HG02884 (cell line): ENCODE results near the gene TARS1.
"Not testable (repeated sequence)": the region's sequence is repeated elsewhere in the genome, so short reads cannot be mapped to it uniquely, and the experiment has no call there.

ENCODE experiments used
- ATAC-seq: cut with Tn5 transposase; IDR thresholded peaks from one replicate; pipeline ENCODE4 v1.9.1; 2021; ENCODE audit warnings: mild to moderate bottlenecking, moderate library complexity; ENCODE audit not compliant: unreplicated experiment

The TARS1 gene

GRCh38 chr5:33482335-33482734 is 41.6 kb downstream of the TARS1 start:
- ATAC-seq, result no peak

- ATAC-seq, result no peak
These were observed 46.5 kb downstream of the TARS1 start for GRCh38 chr5:33487236-33487635.

DNA sequence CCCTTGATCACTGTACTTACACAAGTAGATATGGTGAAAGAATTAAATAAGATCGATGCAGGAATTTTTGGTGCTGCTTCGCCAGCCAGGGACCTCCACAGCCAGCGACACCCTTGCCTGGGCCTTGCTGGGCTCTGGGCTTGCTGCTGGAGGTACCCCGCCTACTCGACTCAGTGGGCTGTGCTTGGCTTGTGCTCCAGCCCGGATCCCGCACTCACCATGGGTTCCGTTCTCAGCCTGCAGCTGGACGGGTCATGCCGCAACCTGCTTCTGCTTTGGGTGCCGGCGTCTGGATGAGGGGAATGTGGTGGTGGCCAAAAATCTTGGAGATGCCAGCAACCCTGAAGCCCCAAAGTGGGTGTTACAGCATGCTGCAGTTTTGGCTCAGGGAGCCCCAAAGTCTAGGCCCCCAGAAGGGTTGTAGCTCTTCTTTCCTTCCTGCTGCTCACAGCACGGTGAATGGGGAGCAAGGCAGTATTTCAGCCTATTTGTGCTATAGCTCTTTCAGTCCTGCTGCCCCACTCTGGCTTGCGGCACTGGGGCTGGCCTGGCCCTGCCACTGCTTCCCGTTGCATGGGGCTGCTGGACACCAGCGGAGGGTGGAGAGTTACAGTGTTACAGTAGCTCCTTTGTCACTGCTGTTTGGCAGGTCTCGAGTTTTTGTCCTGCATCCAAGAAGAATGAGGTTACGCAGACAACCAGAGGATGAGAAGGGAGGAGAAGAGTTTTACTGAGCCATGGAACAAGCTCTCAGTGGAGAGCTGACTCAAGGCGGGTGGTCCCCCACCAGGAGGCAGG is 48.0 kb downstream of the TARS1 start:
- no peak for ATAC-seq

- no peak for ATAC-seq
These were observed 48.8 kb downstream of the TARS1 start for GRCh38 chr5:33489481-33490067.

DNA sequence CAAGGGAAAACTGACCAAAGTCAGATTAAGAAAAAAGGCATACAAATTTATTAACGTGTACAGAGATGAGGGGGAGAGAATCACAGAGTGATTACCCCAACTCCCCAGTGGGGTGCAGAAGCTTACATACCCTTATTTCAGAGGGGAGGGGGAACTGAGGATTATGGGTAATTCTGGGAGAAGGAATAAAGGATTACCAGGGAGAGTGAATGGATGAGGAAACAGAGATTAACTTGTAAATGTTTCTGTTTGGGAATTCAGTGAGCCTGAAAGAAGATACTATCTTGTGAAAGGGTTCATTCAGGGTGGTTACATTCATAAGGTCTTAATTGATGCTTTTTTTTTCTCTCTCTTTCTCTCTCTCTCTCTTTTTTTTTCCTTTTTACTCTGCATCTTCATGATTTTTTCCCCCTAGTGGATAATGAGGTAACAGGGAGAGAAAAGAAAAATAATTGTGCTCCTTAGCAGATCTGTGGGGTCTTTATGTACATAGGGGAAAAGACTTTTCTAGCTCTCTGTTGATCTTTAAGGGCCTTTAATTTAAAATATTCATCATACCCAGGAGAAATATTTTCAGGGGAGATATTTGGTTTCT is 49.4 kb downstream of the TARS1 start:
- no peak for ATAC-seq

DNA sequence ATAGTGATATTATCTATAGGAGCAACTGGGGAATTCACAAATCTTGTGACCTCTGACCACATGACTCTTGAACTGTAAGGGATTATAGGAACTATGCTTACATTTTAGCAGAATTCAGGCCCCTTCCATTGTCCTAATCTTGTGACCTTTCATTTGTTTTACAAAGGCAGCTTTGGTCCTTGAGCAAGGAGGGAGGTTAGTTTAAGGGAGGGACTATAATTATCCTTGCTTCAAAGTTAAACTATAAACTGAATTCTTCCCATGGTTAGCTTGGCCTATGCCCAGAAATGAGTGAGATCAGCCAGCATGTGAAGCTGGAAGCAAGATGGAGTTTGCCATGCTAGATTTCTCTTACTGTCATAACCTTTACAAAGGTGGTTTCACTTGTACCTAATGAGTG is 51.2 kb downstream of the TARS1 start:
- ATAC-seq, result no peak

DNA sequence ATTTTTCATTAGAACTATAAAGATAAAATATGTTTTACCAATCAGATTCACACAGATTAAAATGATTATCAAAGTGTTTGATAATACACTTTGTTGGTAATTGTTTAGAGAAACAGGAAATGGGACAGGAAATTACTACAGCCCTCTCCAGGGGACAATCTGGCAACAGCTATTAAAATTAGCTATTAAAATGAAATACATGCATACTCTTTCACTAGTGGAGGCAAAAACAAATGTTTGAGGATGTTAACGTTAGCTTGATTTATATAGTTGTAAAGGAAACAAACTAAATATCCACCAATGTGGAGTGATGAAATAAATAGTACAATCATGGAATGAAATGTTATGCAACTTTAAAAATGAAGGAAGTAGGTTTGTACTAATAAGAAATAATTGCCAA is 53.7 kb downstream of the TARS1 start:
- ATAC-seq, result no peak

DNA sequence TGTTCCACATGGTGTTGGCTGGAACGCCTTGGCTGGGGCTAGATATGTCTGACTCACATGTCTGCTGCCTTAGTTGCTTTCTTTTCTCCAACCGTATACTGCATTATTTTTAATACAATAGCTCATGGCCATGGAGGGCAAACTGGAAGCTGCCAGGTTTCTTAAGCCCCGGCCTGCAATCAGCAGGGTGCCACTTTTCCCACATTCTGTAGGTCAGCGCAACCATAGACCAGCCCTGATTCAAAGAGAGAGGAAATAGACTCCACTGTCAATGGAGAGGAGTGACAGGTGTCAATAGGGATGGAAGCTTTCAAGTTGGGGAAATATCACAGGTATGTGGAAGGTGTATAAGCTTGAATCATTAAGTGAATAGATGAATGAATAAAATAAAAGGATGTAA is 60.5 kb downstream of the TARS1 start:
- ATAC-seq, result no peak

DNA sequence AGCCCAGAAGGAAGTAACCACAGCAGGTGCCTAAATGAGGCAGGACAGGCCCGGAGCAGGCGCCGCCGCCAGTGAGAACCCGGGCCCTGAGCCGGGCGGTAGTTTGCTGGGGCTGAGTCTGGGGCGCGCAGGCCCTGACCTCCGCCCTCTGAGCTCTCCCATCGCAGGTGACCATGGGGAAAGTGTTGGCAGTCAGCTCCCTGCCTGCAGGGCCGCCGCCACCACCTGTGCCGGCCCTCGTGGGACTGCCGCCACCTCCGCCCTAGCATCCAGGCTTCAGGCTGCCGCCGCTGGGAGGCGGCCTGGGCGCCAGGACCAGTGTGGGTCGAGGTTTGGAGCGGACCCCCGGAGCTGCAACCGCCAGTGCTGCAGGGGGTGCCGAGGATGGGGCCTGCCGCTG is 61.1 kb downstream of the TARS1 start:
- ATAC-seq, result no peak

GRCh38 chr5:33504570-33504969 is 63.8 kb downstream of the TARS1 start:
- no peak for ATAC-seq

GRCh38 chr5:33507426-33507825 is 66.7 kb downstream of the TARS1 start:
- ATAC-seq, result no peak

DNA sequence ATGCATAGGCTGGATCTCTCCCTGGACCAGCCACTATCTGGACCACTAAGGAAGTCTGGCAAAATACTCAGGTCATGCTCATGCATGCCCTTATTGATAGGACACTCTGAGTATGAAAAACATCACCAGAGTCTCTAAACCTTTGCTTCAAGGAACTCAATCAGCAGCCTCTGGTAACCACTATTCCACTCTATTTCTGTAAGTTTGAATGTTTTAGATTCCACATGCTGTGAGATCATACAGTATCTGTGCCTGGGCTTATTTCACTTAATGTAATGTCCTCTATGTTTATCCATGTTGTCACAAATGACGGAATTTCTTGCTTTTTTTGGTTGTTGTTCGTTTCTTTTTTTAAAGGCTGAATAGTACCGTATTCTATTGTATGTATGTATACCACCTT is 68.3 kb downstream of the TARS1 start:
- no peak for ATAC-seq

GRCh38 chr5:33513462-33514185 is 72.9 kb downstream of the TARS1 start:
- no peak for ATAC-seq

- not testable (repeated sequence) for ATAC-seq
These were observed 74.6 kb downstream of the TARS1 start for GRCh38 chr5:33515366-33515765.

- no peak for ATAC-seq
These were observed 75.7 kb downstream of the TARS1 start for GRCh38 chr5:33516421-33516820.
